ENCODE measurements around the gene CTCFL.
A peak's percentile ranks its signal among the peaks of the same experiment; 100 is the strongest.

Gene CTCFL

DNA sequence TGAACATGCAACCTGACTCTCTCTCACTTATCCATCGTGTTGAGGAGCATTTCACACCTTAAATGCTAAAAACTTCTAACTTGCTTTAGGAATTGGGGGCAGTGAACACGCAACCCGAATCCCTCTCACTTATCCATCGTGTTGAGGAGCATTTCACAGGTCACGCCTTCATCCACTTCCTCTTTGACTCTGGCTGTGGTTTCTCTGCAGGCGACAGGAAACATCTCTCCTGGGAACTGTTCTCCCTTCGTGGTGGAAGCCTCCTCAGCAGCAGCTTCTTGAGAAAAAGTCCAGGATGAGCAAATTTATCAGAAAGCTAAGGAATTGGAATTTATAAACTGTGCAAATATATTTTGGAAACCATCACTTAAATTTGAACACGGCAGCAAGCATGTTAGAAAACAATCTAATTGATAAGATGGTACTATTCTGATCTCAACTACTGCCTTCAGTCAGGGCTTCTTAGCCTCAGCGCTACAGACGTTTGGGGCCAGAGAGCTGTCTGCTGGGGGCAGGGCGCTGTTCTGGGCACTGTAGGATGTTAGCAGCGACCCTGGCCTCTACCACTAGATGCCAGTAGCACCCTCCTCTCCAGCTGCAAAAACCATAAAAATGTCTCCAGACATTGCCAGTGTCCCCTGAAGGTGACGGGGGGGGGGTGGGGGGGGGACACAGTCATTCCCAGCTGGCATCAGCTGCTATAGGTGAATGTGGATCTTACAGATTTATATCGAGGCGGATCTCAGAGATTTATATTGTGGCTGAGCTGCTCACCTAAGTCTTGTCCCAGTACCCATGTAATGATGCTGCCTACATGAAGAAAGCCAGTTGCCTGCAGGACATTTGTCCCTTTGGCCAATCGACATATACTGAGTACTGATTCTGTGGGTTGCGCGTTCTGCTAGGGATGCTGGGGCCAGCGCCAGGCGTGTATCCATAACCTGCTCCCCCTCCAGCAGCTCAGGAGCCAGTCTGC, 26.2 kb downstream of the CTCFL start:
- H3K9me3 ChIP-seq (ENCODE audit: insufficient read depth, low read length, severe bottlenecking) = no peaks in the 10 kb centered on the region
- no peak overlapping the region for H3K4me3 ChIP-seq (ENCODE audit: low read depth in 1 of 2, low read length in 2 of 2)
- H2AFZ ChIP-seq (ENCODE audit: low read depth, low read length) = no peak overlapping the region

GRCh38 chr20:57496592-57496991, 28.3 kb downstream of the CTCFL start:
- Histone ChIP-seq H4K20me1 (ENCODE audit: insufficient read depth, low read length) (peaks cover 4% of the 10 kb centered on the region; the same call in 1 of the 2 replicates), H3K4me1 (ENCODE audit: insufficient read depth, low read length) (peaks cover 12% of the 10 kb centered on the region), H3K79me2 (ENCODE audit: insufficient read depth, low read length) (no peaks in the 10 kb centered on the region), H2AFZ (ENCODE audit: low read depth, low read length) (no peak overlapping the region), H3K9ac (ENCODE audit: low read depth, low read length) (no peak overlapping the region), H3K27ac (ENCODE audit: low read length) (no peak overlapping the region), H3K9me3 (ENCODE audit: insufficient read depth, low read length, severe bottlenecking) (no peaks in the 10 kb centered on the region), H3K4me3 (ENCODE audit: low read depth in 1 of 2, low read length in 2 of 2) (no peak overlapping the region), H3K36me3 (ENCODE audit: insufficient read depth, low read length) (no peaks in the 10 kb centered on the region), H3K4me2 (ENCODE audit: insufficient read depth, low read length) (no peak overlapping the region), H3K27me3 (ENCODE audit: insufficient read depth, low read length, poor library complexity) (peaks cover 18% of the 10 kb centered on the region)
- TF ChIP-seq CTCF (IDR thresholded peaks at IDR 0.05; ENCODE audit: borderline replicate concordance, extremely low read depth, low read length, poor library complexity, severe bottlenecking) (no peak), EZH2 (IDR thresholded peaks at IDR 0.05; ENCODE audit: borderline replicate concordance, low read depth, low read length, severe bottlenecking) (no peak)
- no peak for ATAC-seq (ENCODE audit: insufficient read depth, low read depth)
- DNase-seq = no peak

More for the DNA sequence above, 26.2 kb downstream of the CTCFL start:
- ATAC-seq (ENCODE audit: insufficient read depth, low read depth) (peak; percentile 82), DNase-seq (peak; percentile 45)
- H4K20me1 ChIP-seq (ENCODE audit: insufficient read depth, low read length) = peaks cover 6% of the 10 kb centered on the region; the same call in 1 of the 2 replicates
- H3K27ac ChIP-seq (ENCODE audit: low read length) = no peak overlapping the region
- H3K9ac ChIP-seq (ENCODE audit: low read depth, low read length) = no peak overlapping the region
- H3K4me1 ChIP-seq (ENCODE audit: insufficient read depth, low read length) = peaks cover 12% of the 10 kb centered on the region
- no peaks in the 10 kb centered on the region for H3K79me2 ChIP-seq (ENCODE audit: insufficient read depth, low read length)
- H3K27me3 ChIP-seq (ENCODE audit: insufficient read depth, low read length, poor library complexity) = peaks cover 8% of the 10 kb centered on the region
- no peak for TF ChIP-seq EZH2 (IDR thresholded peaks at IDR 0.05; ENCODE audit: borderline replicate concordance, low read depth, low read length, severe bottlenecking)
- peak; percentile 62 for TF ChIP-seq CTCF (IDR thresholded peaks at IDR 0.05; ENCODE audit: borderline replicate concordance, extremely low read depth, low read length, poor library complexity, severe bottlenecking)
- no peak overlapping the region for H3K4me2 ChIP-seq (ENCODE audit: insufficient read depth, low read length)
- H3K36me3 ChIP-seq (ENCODE audit: insufficient read depth, low read length) = no peaks in the 10 kb centered on the region

DNA sequence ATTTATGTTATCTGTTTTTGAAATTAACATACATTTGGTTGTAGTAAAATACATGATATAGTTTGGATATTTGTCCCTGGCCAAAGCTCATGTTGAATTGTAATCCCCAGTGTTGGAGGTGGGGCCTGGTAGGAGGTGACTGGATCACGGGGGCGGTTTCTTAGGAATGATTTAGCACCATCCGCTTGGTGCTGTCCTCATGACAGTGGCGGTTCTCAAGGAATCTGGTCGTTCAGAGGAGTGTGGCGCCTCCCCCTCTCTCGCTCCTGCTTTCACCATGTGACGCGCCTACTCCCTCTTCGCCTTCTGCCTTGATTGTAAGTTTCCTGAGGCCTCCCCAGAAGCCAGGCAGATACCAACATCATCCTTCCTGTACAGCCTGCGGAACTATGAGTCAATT, 29.0 kb downstream of the CTCFL start:
- Histone ChIP-seq H3K4me2 (ENCODE audit: insufficient read depth, low read length) (no peak overlapping the region), H3K79me2 (ENCODE audit: insufficient read depth, low read length) (no peaks in the 10 kb centered on the region)

More for the DNA sequence above, 29.0 kb downstream of the CTCFL start:
- TF ChIP-seq EZH2 (IDR thresholded peaks at IDR 0.05; ENCODE audit: borderline replicate concordance, low read depth, low read length, severe bottlenecking) (no peak), CTCF (IDR thresholded peaks at IDR 0.05; ENCODE audit: borderline replicate concordance, extremely low read depth, low read length, poor library complexity, severe bottlenecking) (no peak)
- Histone ChIP-seq H3K9ac (ENCODE audit: low read depth, low read length) (no peak overlapping the region), H4K20me1 (ENCODE audit: insufficient read depth, low read length) (peaks cover 4% of the 10 kb centered on the region; the same call in 1 of the 2 replicates), H3K4me1 (ENCODE audit: insufficient read depth, low read length) (peaks cover 12% of the 10 kb centered on the region), H3K9me3 (ENCODE audit: insufficient read depth, low read length, severe bottlenecking) (no peaks in the 10 kb centered on the region), H3K4me3 (ENCODE audit: low read depth in 1 of 2, low read length in 2 of 2) (no peak overlapping the region), H3K36me3 (ENCODE audit: insufficient read depth, low read length) (no peaks in the 10 kb centered on the region), H3K27me3 (ENCODE audit: insufficient read depth, low read length, poor library complexity) (peaks cover 18% of the 10 kb centered on the region), H2AFZ (ENCODE audit: low read depth, low read length) (no peak overlapping the region), H3K27ac (ENCODE audit: low read length) (no peak overlapping the region)
- DNase-seq (no peak), ATAC-seq (ENCODE audit: insufficient read depth, low read depth) (no peak)

Data from DND-41 (cell line).